ENCODE measurements around the gene TSGA10.

GRCh38 chr2:99067871-99068625 is 86.7 kb downstream of the TSGA10 start:
- no peak for TF ChIP-seq FOXP2 (optimal IDR thresholded peaks at IDR 0.05; ENCODE audit: control extremely low read depth, extremely low read length, insufficient read depth)
- TF ChIP-seq EZH2 (IDR thresholded peaks at IDR 0.05): no peak
- no peak for TF ChIP-seq POLR2AphosphoS5 (IDR thresholded peaks at IDR 0.05; ENCODE audit: borderline replicate concordance, low read depth, low read length)

Measured in SK-N-MC (cell line).